ENCODE data around the gene TBC1D2. TPM values are rescaled to one million over a fixed set of nuclear protein-coding genes. Genes with fewer than 3 reads are reported as not detected.

The TBC1D2 gene
- total RNA-seq, 1 donor from 2014 or later, result 2.7 TPM

DNA sequence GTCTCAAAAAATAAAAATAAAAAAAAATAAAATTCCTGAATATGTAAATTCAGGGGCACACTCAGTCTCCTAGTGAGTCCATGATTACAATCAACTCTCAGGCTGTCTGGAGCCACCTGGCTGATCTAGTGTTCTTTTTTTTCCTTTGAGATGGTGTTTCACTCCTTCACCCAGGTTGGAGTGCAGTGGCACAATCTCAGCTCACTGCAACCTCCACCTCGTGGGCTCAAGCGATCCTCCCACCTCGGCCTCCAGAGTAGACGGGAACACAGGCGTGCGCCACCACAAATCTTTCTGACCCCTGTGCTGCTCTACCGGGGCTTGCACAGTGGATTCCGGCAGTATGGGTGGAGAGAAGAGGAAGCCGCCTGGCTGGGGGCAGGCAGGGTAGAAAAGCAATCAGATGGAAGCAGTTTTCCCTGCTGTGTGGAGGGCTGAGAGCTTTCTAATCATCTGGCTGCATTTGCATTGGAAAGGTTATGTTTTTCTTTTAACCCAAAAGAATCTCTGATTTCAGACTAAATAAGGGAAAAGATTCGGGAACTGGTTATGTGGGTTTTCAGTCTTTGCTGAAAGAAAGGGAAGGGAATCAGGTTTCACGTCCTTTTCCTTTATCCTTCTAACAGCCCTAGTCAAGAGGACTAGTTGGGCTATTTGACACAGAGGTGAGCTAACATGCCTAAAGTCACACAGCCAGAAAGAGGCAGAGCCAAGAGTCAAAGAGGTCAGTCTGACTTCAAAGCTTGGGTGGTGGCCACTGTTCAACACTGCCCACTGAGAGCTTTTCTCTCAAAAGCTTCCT, 36.7 kb downstream of the TBC1D2 start:
- POLR2A ChIA-PET, result no interaction called here
- H3K9me3 Mint-ChIP-seq, result no peaks in the 10 kb centered on the region
- CTCF ChIA-PET, result no interaction called here

DNA sequence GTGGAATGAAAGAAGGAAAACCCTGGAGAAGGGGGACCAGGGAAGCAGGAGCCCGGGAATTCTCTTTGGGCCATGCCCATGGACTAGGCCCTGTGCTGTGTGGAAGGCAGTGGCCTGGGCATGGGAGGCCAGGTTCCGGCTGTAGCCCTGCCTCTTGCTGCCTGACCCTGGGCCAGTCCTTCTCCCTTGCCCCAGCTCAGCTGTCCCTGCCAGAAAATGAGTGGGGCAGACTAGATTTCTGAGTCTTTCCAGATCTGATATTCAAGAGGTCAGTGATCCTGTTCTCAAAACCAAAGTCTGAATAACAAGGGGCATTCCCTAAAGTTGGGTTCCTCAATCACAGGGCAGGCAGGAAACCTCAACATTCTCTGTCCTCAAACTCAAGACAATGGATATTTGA, 38.2 kb downstream of the TBC1D2 start:
- CTCF ChIA-PET, result interaction anchor here (1.7 kb wide), 1 partner anchor 11 kb away, joined by 6 read pairs; no protein-coding TSS in a partner anchor
- DNase-seq (no peak), ATAC-seq (ENCODE audit: low read depth) (no peak)
- Mint-ChIP-seq H3K27ac (no peak overlapping the region), H3K36me3 (ENCODE audit: low read depth) (peaks cover 10% of the 10 kb centered on the region), H3K27me3 (no peaks in the 10 kb centered on the region), H3K9me3 (no peaks in the 10 kb centered on the region), H3K4me3 (no peak overlapping the region), H3K4me1 (no peaks in the 10 kb centered on the region)
- no peak for TF ChIP-seq CTCF (IDR thresholded peaks at IDR 0.05)
- POLR2A ChIA-PET, result no interaction called here
- intact Hi-C loops (cut with micrococcal nuclease), result no loop called here

More for the DNA sequence above, 36.7 kb downstream of the TBC1D2 start:
- Mint-ChIP-seq H3K4me1 (no peaks in the 10 kb centered on the region), H3K27me3 (no peaks in the 10 kb centered on the region), H3K36me3 (ENCODE audit: low read depth) (peaks cover 10% of the 10 kb centered on the region), H3K27ac (no peak overlapping the region), H3K4me3 (no peak overlapping the region)
- DNase-seq (no peak), ATAC-seq (ENCODE audit: low read depth) (no peak)
- intact Hi-C loops (cut with micrococcal nuclease), result no loop called here
- TF ChIP-seq CTCF (IDR thresholded peaks at IDR 0.05), result no peak

DNA sequence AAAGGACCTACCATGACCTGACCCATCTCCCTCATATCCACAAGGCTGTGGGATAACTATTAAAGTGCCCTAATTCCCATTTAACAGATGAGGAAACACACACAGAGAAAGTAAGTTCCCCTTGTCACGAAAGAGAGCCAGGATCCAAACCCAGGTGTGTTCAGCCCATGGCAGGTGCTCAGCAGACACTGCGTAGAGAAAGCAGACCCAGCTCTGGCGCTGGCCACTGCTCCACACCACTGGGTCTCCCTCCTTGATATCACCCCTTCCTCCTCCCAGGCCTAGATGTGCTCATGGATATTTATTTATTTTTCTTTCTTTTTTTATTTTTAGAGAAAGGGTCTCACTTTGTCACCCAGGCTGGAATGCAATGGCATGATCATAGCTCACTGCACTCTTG, 39.1 kb downstream of the TBC1D2 start:
- intact Hi-C loops (cut with micrococcal nuclease), result loop anchor here (1.0 kb wide), 1 partner anchor 142 kb away; no protein-coding TSS in a partner anchor
- H3K4me3 Mint-ChIP-seq, result no peak overlapping the region
- H3K9me3 Mint-ChIP-seq, result no peaks in the 10 kb centered on the region
- DNase-seq, result no peak
- no peaks in the 10 kb centered on the region for H3K27me3 Mint-ChIP-seq
- ChIA-PET POLR2A (no interaction called here), CTCF (interaction anchor here (1.7 kb wide), 1 partner anchor 10 kb away, joined by 6 read pairs; no protein-coding TSS in a partner anchor)
- no peaks in the 10 kb centered on the region for H3K4me1 Mint-ChIP-seq
- peaks cover 9% of the 10 kb centered on the region for H3K36me3 Mint-ChIP-seq (ENCODE audit: low read depth)
- ATAC-seq (ENCODE audit: low read depth), result no peak
- no peak overlapping the region for H3K27ac Mint-ChIP-seq
- no peak for TF ChIP-seq CTCF (IDR thresholded peaks at IDR 0.05)

GRCh38 chr9:98215821-98216220, 39.6 kb downstream of the TBC1D2 start:
- no peaks in the 10 kb centered on the region for H3K9me3 Mint-ChIP-seq
- peaks cover 7% of the 10 kb centered on the region for H3K36me3 Mint-ChIP-seq (ENCODE audit: low read depth)
- H3K27me3 Mint-ChIP-seq, result no peaks in the 10 kb centered on the region
- H3K27ac Mint-ChIP-seq, result no peak overlapping the region
- CTCF ChIA-PET, result interaction anchor here (1.4 kb wide), 1 partner anchor 141 kb away, joined by 3 read pairs; no protein-coding TSS in a partner anchor
- POLR2A ChIA-PET, result no interaction called here
- no peak overlapping the region for H3K4me3 Mint-ChIP-seq
- intact Hi-C loops (cut with micrococcal nuclease), result loop anchor here (1.0 kb wide), 1 partner anchor 142 kb away; no protein-coding TSS in a partner anchor
- TF ChIP-seq CTCF (IDR thresholded peaks at IDR 0.05), result no peak
- no peak for ATAC-seq (ENCODE audit: low read depth)
- no peak for DNase-seq
- H3K4me1 Mint-ChIP-seq, result no peaks in the 10 kb centered on the region

DNA sequence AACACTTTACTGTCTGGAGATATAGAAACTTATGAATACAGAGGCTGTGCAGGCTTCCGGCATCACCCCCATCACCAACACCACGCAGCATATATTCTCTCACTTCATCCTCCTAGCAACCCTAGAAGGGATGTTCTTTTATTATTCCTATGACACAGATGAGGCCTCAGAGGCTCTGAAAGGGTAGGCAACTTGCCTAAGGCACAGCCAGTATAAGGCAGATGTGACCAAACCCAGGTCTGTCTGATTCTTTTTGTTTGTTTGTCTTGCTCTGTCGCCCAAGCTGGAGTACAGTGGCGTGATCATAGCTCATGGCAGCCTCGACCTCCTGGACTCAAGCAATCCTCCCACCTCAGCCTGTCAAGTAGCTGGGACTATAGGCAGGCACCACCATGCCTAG, 40.2 kb downstream of the TBC1D2 start:
- ATAC-seq (ENCODE audit: low read depth) (no peak), DNase-seq (no peak)
- H3K27me3 Mint-ChIP-seq, result no peaks in the 10 kb centered on the region
- H3K4me1 Mint-ChIP-seq, result no peaks in the 10 kb centered on the region
- no peak for TF ChIP-seq CTCF (IDR thresholded peaks at IDR 0.05)
- peaks cover 7% of the 10 kb centered on the region for H3K36me3 Mint-ChIP-seq (ENCODE audit: low read depth)
- ChIA-PET CTCF (interaction anchor here (1.4 kb wide), 1 partner anchor 140 kb away, joined by 3 read pairs; no protein-coding TSS in a partner anchor), POLR2A (no interaction called here)
- H3K4me3 Mint-ChIP-seq, result no peak overlapping the region
- no peaks in the 10 kb centered on the region for H3K9me3 Mint-ChIP-seq
- intact Hi-C loops (cut with micrococcal nuclease), result no loop called here
- H3K27ac Mint-ChIP-seq, result no peak overlapping the region
